ENCODE data around the gene DRG2.

The DRG2 gene

DNA sequence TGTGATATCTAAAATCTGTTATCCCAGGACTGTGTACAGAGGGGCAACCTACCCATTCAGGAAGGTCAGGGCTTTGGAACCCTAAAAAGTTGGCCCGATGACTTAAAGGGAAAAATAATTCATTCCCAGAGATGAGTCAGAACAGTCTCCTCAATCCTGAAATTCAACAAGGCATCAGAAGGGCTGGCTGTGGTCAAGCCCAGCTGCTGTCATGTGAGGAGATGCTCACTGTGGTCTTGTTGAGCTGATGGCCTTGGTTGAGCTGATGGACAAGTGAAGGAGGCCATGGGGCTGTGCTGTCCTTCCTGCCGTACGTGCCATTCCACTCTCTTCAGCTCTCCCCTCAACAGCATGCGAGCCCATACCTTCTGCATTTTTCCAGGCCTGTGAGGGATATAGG, 20.9 kb upstream of the DRG2 start:
- H3K4me2 ChIP-seq (ENCODE audit: low read length) = no peak overlapping the region
- H3F3A ChIP-seq (ENCODE audit: insufficient read depth, low read length) = no peaks in the 10 kb centered on the region
- H3K27ac ChIP-seq (ENCODE audit: low read depth, low read length, poor library complexity, severe bottlenecking) = no peak overlapping the region
- no peak overlapping the region for H3K4me3 ChIP-seq (ENCODE audit: low read depth, low read length, poor library complexity, severe bottlenecking)
- no peak overlapping the region for H3K9ac ChIP-seq (ENCODE audit: low read length)
- no peak for TF ChIP-seq CTCF (IDR thresholded peaks at IDR 0.05; ENCODE audit: low read length)
- TF ChIP-seq EZH2 (IDR thresholded peaks at IDR 0.05; ENCODE audit: borderline replicate concordance, low read length) = no peak
- no peaks in the 10 kb centered on the region for H3K9me3 ChIP-seq (ENCODE audit: low read length)
- no peaks in the 10 kb centered on the region for H3K4me1 ChIP-seq (ENCODE audit: insufficient read depth, low read length, severe bottlenecking)
- H3K27me3 ChIP-seq (ENCODE audit: insufficient read depth, low read length) = no peaks in the 10 kb centered on the region
- H2AFZ ChIP-seq (ENCODE audit: low read length) = no peak overlapping the region
- H3K79me2 ChIP-seq (ENCODE audit: insufficient read depth, low read length) = no peaks in the 10 kb centered on the region
- peaks cover 31% of the 10 kb centered on the region for H3K36me3 ChIP-seq (ENCODE audit: insufficient read depth, low read length)
- H4K20me1 ChIP-seq (ENCODE audit: insufficient read depth, low read length) = no peaks in the 10 kb centered on the region
- H3K9me2 ChIP-seq (ENCODE audit: low read depth, low read length) = no peaks in the 10 kb centered on the region

DNA sequence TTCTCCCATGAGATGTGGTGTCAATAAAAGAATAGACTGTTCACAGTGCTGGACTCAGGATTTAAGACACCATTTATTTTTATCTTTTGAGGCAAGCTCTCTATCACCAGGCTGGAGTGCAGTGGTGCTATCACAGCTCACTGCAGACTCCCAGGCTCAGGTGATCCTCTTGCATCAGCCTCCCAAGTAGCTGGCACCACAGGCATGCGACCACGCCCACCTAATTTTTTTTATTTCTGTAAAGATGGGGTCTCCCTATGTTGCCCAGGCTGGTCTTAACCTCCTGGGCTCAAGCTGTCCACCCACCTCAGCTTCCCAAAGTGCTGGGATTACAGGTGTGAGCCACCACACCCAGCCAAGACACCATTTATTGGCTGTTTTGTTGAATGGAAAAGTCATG, 18.6 kb upstream of the DRG2 start:
- Histone ChIP-seq H3K9ac (ENCODE audit: low read length) (no peak overlapping the region), H3K27ac (ENCODE audit: low read depth, low read length, poor library complexity, severe bottlenecking) (no peak overlapping the region), H3K79me2 (ENCODE audit: insufficient read depth, low read length) (no peaks in the 10 kb centered on the region)

DNA sequence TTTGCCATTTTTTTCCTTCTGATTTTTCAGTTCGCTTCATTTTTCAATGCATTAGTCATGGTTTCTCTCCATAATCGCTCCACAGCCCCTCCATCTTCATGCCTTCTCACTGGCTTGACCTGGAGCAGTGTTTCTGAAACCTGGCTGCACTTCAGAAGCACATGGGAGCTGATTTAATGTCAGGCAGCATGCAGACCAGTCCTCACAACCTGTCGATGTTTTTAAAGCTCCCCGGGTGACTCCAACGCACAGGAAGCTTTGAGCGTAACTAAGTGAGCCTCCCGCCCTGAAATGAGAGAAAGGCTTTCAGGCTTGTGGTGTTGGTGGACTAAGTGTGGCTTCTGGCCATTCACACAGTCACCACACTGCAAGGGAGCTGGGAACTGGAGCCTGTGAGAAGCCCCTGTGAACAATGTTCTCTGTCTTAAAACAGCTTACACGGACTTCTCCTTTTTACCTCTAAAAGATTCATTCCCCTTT, 16.8 kb upstream of the DRG2 start:
- Histone ChIP-seq H3K9me2 (ENCODE audit: low read depth, low read length) (no peaks in the 10 kb centered on the region), H3K9ac (ENCODE audit: low read length) (no peak overlapping the region), H4K20me1 (ENCODE audit: insufficient read depth, low read length) (no peaks in the 10 kb centered on the region), H3K27ac (ENCODE audit: low read depth, low read length, poor library complexity, severe bottlenecking) (no peak overlapping the region), H3K79me2 (ENCODE audit: insufficient read depth, low read length) (no peaks in the 10 kb centered on the region), H3K9me3 (ENCODE audit: low read length) (no peaks in the 10 kb centered on the region), H3F3A (ENCODE audit: insufficient read depth, low read length) (no peaks in the 10 kb centered on the region), H3K27me3 (ENCODE audit: insufficient read depth, low read length) (0 out of 2 replicates have a peak, but pooled peaks cover 2% of the 10 kb centered on the region), H2AFZ (ENCODE audit: low read length) (no peak overlapping the region), H3K4me1 (ENCODE audit: insufficient read depth, low read length, severe bottlenecking) (no peaks in the 10 kb centered on the region), H3K4me2 (ENCODE audit: low read length) (no peak overlapping the region), H3K4me3 (ENCODE audit: low read depth, low read length, poor library complexity, severe bottlenecking) (no peak overlapping the region), H3K36me3 (ENCODE audit: insufficient read depth, low read length) (0 out of 2 replicates have a peak, but pooled peaks cover 3% of the 10 kb centered on the region)
- no peak for TF ChIP-seq CTCF (IDR thresholded peaks at IDR 0.05; ENCODE audit: low read length)
- TF ChIP-seq EZH2 (IDR thresholded peaks at IDR 0.05; ENCODE audit: borderline replicate concordance, low read length) = no peak

More for the DNA sequence above, 18.6 kb upstream of the DRG2 start:
- peaks cover 18% of the 10 kb centered on the region for H3K36me3 ChIP-seq (ENCODE audit: insufficient read depth, low read length)
- H2AFZ ChIP-seq (ENCODE audit: low read length) = no peak overlapping the region
- no peaks in the 10 kb centered on the region for H3K9me3 ChIP-seq (ENCODE audit: low read length)
- H3K4me2 ChIP-seq (ENCODE audit: low read length) = no peak overlapping the region
- 0 out of 2 replicates have a peak, but pooled peaks cover 2% of the 10 kb centered on the region for H3K27me3 ChIP-seq (ENCODE audit: insufficient read depth, low read length)
- H4K20me1 ChIP-seq (ENCODE audit: insufficient read depth, low read length) = no peaks in the 10 kb centered on the region
- TF ChIP-seq CTCF (IDR thresholded peaks at IDR 0.05; ENCODE audit: low read length) = no peak
- H3K4me3 ChIP-seq (ENCODE audit: low read depth, low read length, poor library complexity, severe bottlenecking) = no peak overlapping the region
- H3K4me1 ChIP-seq (ENCODE audit: insufficient read depth, low read length, severe bottlenecking) = no peaks in the 10 kb centered on the region
- no peaks in the 10 kb centered on the region for H3K9me2 ChIP-seq (ENCODE audit: low read depth, low read length)
- H3F3A ChIP-seq (ENCODE audit: insufficient read depth, low read length) = no peaks in the 10 kb centered on the region
